IMR-90 (cell line): ENCODE data around the gene ALAS2. TPM values are rescaled to one million over a fixed set of nuclear protein-coding genes. Genes with fewer than 3 reads are reported as not detected.
A peak's percentile ranks its signal among the peaks of the same experiment; 100 is the strongest.

Source experiments
- ATAC-seq: fragments of 200-7000 bp; cut with Tn5 transposase; 2 replicates; pipeline ENCODE4 v1.9.1; 2020; ENCODE audit warnings: low read depth, mild to moderate bottlenecking, moderate library complexity
- BruUV-seq: library from RNA; stranded (reverse); fragments of 400-500 nt; replicated peaks from 2 replicates; lab custom pipeline; 2021; lab: Mats Ljungman, UMichigan
- CTCF ChIA-PET: fragments of 300-600 bp; formaldehyde crosslinking; extraction: SDS; loops from one replicate; lab custom pipeline; 2021; ENCODE audit warnings: antibody characterized with exemption; lab: Yijun Ruan, JAX
- POLR2A ChIA-PET: fragments of 300-600 bp; sonication (Branson Sonifier 250); formaldehyde crosslinking; loops from one replicate; lab custom pipeline; 2022; ENCODE audit warnings: antibody characterized with exemption; ENCODE audit not compliant: unreplicated experiment; lab: Charles Lee
- DNase-seq: peaks from one replicate; pipeline ENCODE4 v3.0.0; 2013
- H2AFZ ChIP-seq: replicated peaks from 2 replicates; pipeline ENCODE3; 2013; ENCODE audit warnings: low read length, mild to moderate bottlenecking; ENCODE audit not compliant: poor library complexity
- H2AK5ac ChIP-seq: 2 replicates; pipeline ENCODE4 v1.6.1; 2013; ENCODE audit warnings: low read depth, low read length, inconsistent platforms
- H2AK9ac ChIP-seq: replicated peaks from 2 replicates; pipeline ENCODE3; 2013; ENCODE audit warnings: mild to moderate bottlenecking, low read depth, low read length, moderate library complexity; ENCODE audit not compliant: poor library complexity
- H2BK120ac ChIP-seq: 2 replicates; pipeline ENCODE4 v1.6.1; 2013; ENCODE audit warnings: low read depth, low read length, inconsistent platforms
- H2BK15ac ChIP-seq: 3 replicates; pipeline ENCODE4 v1.6.1; 2013; ENCODE audit warnings: low read depth, low read length, inconsistent platforms
- H2BK20ac ChIP-seq: 2 replicates; pipeline ENCODE4 v1.6.1; 2013; ENCODE audit warnings: low read depth, mild to moderate bottlenecking, inconsistent platforms, low read length, moderate library complexity
- H2BK5ac ChIP-seq: 2 replicates; pipeline ENCODE4 v1.6.1; 2013; ENCODE audit warnings: mild to moderate bottlenecking, low read depth, low read length, inconsistent platforms; ENCODE audit not compliant: poor library complexity, severe bottlenecking
- H3K14ac ChIP-seq: replicated peaks from 2 replicates; pipeline ENCODE4 v1.6.1; 2013; ENCODE audit warnings: low read depth, low read length, inconsistent platforms
- H3K18ac ChIP-seq: 2 replicates; pipeline ENCODE4 v1.6.1; 2013; ENCODE audit warnings: low read depth, low read length, control low read depth
- H3K23ac ChIP-seq: 2 replicates; pipeline ENCODE4 v1.6.1; 2013; ENCODE audit warnings: low read depth, low read length, inconsistent platforms
- H3K27ac ChIP-seq: 2 replicates; pipeline ENCODE4 v1.5.1; 2013; ENCODE audit warnings: mild to moderate bottlenecking, control low read depth, low read length; ENCODE audit not compliant: insufficient read depth
- H3K27me3 ChIP-seq: 2 replicates; pipeline ENCODE4 v1.6.1; 2013; ENCODE audit warnings: low read length; ENCODE audit not compliant: control insufficient read depth, insufficient read depth
- H3K36me3 ChIP-seq: 2 replicates; pipeline ENCODE4 v1.6.1; 2013; ENCODE audit warnings: low read length, mixed read lengths; ENCODE audit not compliant: control insufficient read depth, insufficient read depth
- H3K4ac ChIP-seq: 2 replicates; pipeline ENCODE4 v1.6.1; 2013; ENCODE audit warnings: low read depth, low read length, inconsistent platforms
- H3K4me1 ChIP-seq: 2 replicates; pipeline ENCODE4 v1.6.1; 2013; ENCODE audit warnings: low read length, mixed read lengths; ENCODE audit not compliant: control insufficient read depth, insufficient read depth
- H3K4me2 ChIP-seq: 2 replicates; pipeline ENCODE4 v1.6.1; 2013; ENCODE audit warnings: low read depth, mild to moderate bottlenecking, control low read depth, low read length, moderate library complexity
- H3K4me3 ChIP-seq: 2 replicates; pipeline ENCODE4 v1.5.1; 2013; ENCODE audit warnings: low read depth, mild to moderate bottlenecking, control low read depth, low read length, moderate library complexity; ENCODE audit not compliant: insufficient read depth
- H3K56ac ChIP-seq: 2 replicates; pipeline ENCODE4 v1.6.1; 2013; ENCODE audit warnings: low read length, inconsistent platforms; ENCODE audit not compliant: insufficient read depth; ENCODE audit errors: extremely low read depth
- H3K79me1 ChIP-seq, 2 experiments: 2 replicates each; pipeline ENCODE4 v1.6.1; 2013; ENCODE audit warnings: low read length in 2 of 2, inconsistent platforms in 1 of 2, low read depth in 1 of 2
- H3K9ac ChIP-seq: 2 replicates; pipeline ENCODE4 v1.6.1; 2013; ENCODE audit warnings: low read depth, low read length, control low read depth
- H3K9me1 ChIP-seq: 2 replicates; pipeline ENCODE4 v1.6.1; 2013; ENCODE audit warnings: low read length, inconsistent platforms; ENCODE audit not compliant: insufficient read depth
- H3K9me3 ChIP-seq: 2 replicates; pipeline ENCODE4 v1.6.1; 2013; ENCODE audit warnings: low read length; ENCODE audit not compliant: control insufficient read depth, insufficient read depth
- H4K20me1 ChIP-seq: 2 replicates; pipeline ENCODE4 v1.6.1; 2013; ENCODE audit warnings: low read length, inconsistent platforms; ENCODE audit not compliant: insufficient read depth
- H4K5ac ChIP-seq: 2 replicates; pipeline ENCODE4 v1.6.1; 2013; ENCODE audit warnings: mild to moderate bottlenecking, low read depth, low read length, control low read depth
- H4K8ac ChIP-seq, 2 experiments: 2 replicates each; pipeline ENCODE4 v1.6.1; 2013; ENCODE audit warnings: low read depth in 2 of 2, low read length in 2 of 2, control low read depth in 1 of 2, inconsistent platforms in 1 of 2
- H4K91ac ChIP-seq: 2 replicates; pipeline ENCODE4 v1.6.1; 2013; ENCODE audit warnings: low read depth, low read length, inconsistent platforms; ENCODE audit not compliant: insufficient read depth
- CTCF ChIP-seq: conservative IDR thresholded peaks from 2 replicates; pipeline ENCODE4 v1.5.1; 2012; ENCODE audit warnings: mild to moderate bottlenecking, low read depth, low read length, improper control_type of control experiment
- ELK1 ChIP-seq: fragments of 150-350 bp; IDR thresholded peaks from 2 replicates; pipeline ENCODE4 v1.6.1; 2016; ENCODE audit warnings: low read depth, mild to moderate bottlenecking, low read length, moderate library complexity, borderline replicate concordance
- MAFK ChIP-seq: IDR thresholded peaks from 2 replicates; pipeline ENCODE4 v1.6.1; 2012; ENCODE audit warnings: low read depth, low read length, improper control_type of control experiment
- MXI1 ChIP-seq: IDR thresholded peaks from 2 replicates; pipeline ENCODE4 v1.6.1; 2012; ENCODE audit warnings: low read depth, mild to moderate bottlenecking, low read length, moderate library complexity, borderline replicate concordance
- NFE2L2 ChIP-seq: fragments of 150-350 bp; IDR thresholded peaks from 2 replicates; pipeline ENCODE4 v1.6.1; 2016; ENCODE audit warnings: low read depth, mild to moderate bottlenecking, low read length
- RAD21 ChIP-seq: IDR thresholded peaks from 2 replicates; pipeline ENCODE4 v1.6.1; 2012; ENCODE audit warnings: low read length, improper control_type of control experiment
- RCOR1 ChIP-seq: IDR thresholded peaks from 2 replicates; pipeline ENCODE4 v1.6.1; 2012; ENCODE audit warnings: mild to moderate bottlenecking, low read length, improper control_type of control experiment; ENCODE audit not compliant: insufficient replicate concordance
- SMC3 ChIP-seq: fragments of 150-350 bp; IDR thresholded peaks from 2 replicates; pipeline ENCODE4 v1.6.1; 2016; ENCODE audit warnings: low read depth, mild to moderate bottlenecking, antibody characterized with exemption, low read length, moderate library complexity
- WGBS, 2 experiments: methylation state at CpG; one replicate each; pipeline versions ENCODE4 v1.1.5 to v1.1.7; 2013; ENCODE audit warnings: missing lambda C conversion rate in 2 of 2; ENCODE audit not compliant: insufficient read length in 1 of 2; ENCODE audit errors: extremely low coverage in 2 of 2; 5-methylcytosine and 5-hydroxymethylcytosine counted together
- dilution Hi-C: fragments of 300-500 bp; cut with HindIII; formaldehyde crosslinking; loops from one replicate; pipeline ENCODE4 v1.14.3; 2018; ENCODE audit warnings: low sequenced_read_pairs; ENCODE audit not compliant: unreplicated experiment
- in situ Hi-C: fragments of 300-500 bp; cut with MboI; formaldehyde crosslinking; loops from 3 replicates; pipeline ENCODE4 v1.14.3; 2019; ENCODE audit warnings: low sequenced_read_pairs, inconsistent platforms, mixed read lengths
- intact Hi-C: fragments of 100-400 bp; cut with micrococcal nuclease; formaldehyde crosslinking; loops from 2 replicates; pipeline ENCODE4 v1.10.0; 2022
- polyA plus RNA-seq, 3 experiments: library from polyadenylated mRNA; depleted of rRNA; stranded (reverse); fragments of >200 nt; gene quantifications; 2 replicates each; pipeline ENCODE4 v1.2.3, GENCODE V29; 2012; ENCODE audit warnings: low replicate concordance in 1 of 3
- total RNA-seq: library from RNA; depleted of rRNA; stranded (reverse); fragments of >200 nt; gene quantifications from 2 replicates; pipeline ENCODE4 v1.2.3, GENCODE V29; 2012

Gene ALAS2
- total and polyA plus RNA-seq, 2 of the 4 experiments (the other 2 are of a cell fraction): not detected

GRCh38 chrX:55057675-55058249 lies 27.0 kb upstream of the ALAS2 start:
- dilution Hi-C loops: no loop called here
- no TSS peak for BruUV-seq
- no peaks in the 10 kb centered on the region for H4K20me1 ChIP-seq
- in situ Hi-C loops: no loop called here
- no peaks in the 10 kb centered on the region for H3K9me3 ChIP-seq
- H4K8ac ChIP-seq: no peak overlapping the region
- POLR2A ChIA-PET: no interaction called here
- H3K23ac ChIP-seq: no peak overlapping the region
- no peak overlapping the region for H3K56ac ChIP-seq
- H3K9ac ChIP-seq: no peak overlapping the region
- intact Hi-C loops: loop anchor here (1.0 to 10.0 kb wide), 2 partner anchors 166 to 813 kb away; no protein-coding TSS in a partner anchor
- peak overlapping the region; percentile 35; the same call in 1 of the 2 replicates for H3K4me2 ChIP-seq
- H4K5ac ChIP-seq: no peak overlapping the region
- no peak overlapping the region for H2BK15ac ChIP-seq
- no peaks in the 10 kb centered on the region for H3K79me1 ChIP-seq
- no peaks in the 10 kb centered on the region for H3K9me1 ChIP-seq
- H3K27me3 ChIP-seq: no peaks in the 10 kb centered on the region; the same call in 1 of the 2 replicates
- H4K91ac ChIP-seq: no peak overlapping the region
- H2AFZ ChIP-seq: no peak overlapping the region
- no peak overlapping the region for H3K4me3 ChIP-seq
- no peak overlapping the region for H2BK5ac ChIP-seq
- H3K27ac ChIP-seq: no peak overlapping the region
- ATAC-seq (peak; percentile 82), DNase-seq (peak; percentile 28)
- no peak overlapping the region for H2AK9ac ChIP-seq
- H3K4ac ChIP-seq: no peak overlapping the region
- TF ChIP-seq SMC3: peak; percentile 45
- no peak for TF ChIP-seq MAFK
- TF ChIP-seq RCOR1: no peak
- TF ChIP-seq CTCF: peak; percentile 74
- peak; percentile 85 for TF ChIP-seq RAD21
- TF ChIP-seq ELK1: no peak
- TF ChIP-seq MXI1: no peak
- no peak for TF ChIP-seq NFE2L2
- no peak overlapping the region for H2BK120ac ChIP-seq
- H3K4me1 ChIP-seq: no peaks in the 10 kb centered on the region
- H3K14ac ChIP-seq: no peak overlapping the region
- no peak overlapping the region for H3K18ac ChIP-seq
- no peak overlapping the region for H2AK5ac ChIP-seq
- CTCF ChIA-PET: interaction anchor here (0.6 to 1.2 kb wide), 3 partner anchors 13 to 1069 kb away, joined by 3 to 7 read pairs (median 3); no protein-coding TSS in a partner anchor
- WGBS, 2 experiments: no CpG with 5 or more reads among the region's 5 CpGs
- no peaks in the 10 kb centered on the region for H3K36me3 ChIP-seq
- no peak overlapping the region for H2BK20ac ChIP-seq
